Right renal cortex interstitium (tissue), 3 donors: ENCODE data around the gene CNPY3. TPM values are rescaled to one million over a fixed set of nuclear protein-coding genes. Genes with fewer than 3 reads are reported as not detected.
"Not testable (repeated sequence)": the region's sequence is repeated elsewhere in the genome, so short reads cannot be mapped to it uniquely, and the experiment has no call there.

Experiments used
- DNase-seq, 3 donors: peaks; one replicate each; pipeline ENCODE4 v3.0.0-alpha.2; 2013; ENCODE audit warnings: low read depth in 3 of 3, low spot score in 2 of 3
- polyA plus RNA-seq, 3 donors: library from polyadenylated mRNA; unstranded; fragments of 120-200 nt; gene quantifications; one replicate each; pipeline ENCODE4 v1.2.1, GENCODE V29; 2013; ENCODE audit not compliant: insufficient read length in 3 of 3

Gene CNPY3
- polyA plus RNA-seq, 3 donors = 59.3 to 64.7 (median 61.3) TPM

GRCh38 chr6:42914546-42914945, 14.7 kb upstream of the CNPY3 start:
- no peak for DNase-seq

- DNase-seq = no peak
Measured at GRCh38 chr6:42915732-42916131, 13.5 kb upstream of the CNPY3 start, which contains the start of gene PTCRA. Gene PTCRA (plus strand): TSS chr6:42916053. CDS start chr6:42916070, 17 bp downstream.

DNA sequence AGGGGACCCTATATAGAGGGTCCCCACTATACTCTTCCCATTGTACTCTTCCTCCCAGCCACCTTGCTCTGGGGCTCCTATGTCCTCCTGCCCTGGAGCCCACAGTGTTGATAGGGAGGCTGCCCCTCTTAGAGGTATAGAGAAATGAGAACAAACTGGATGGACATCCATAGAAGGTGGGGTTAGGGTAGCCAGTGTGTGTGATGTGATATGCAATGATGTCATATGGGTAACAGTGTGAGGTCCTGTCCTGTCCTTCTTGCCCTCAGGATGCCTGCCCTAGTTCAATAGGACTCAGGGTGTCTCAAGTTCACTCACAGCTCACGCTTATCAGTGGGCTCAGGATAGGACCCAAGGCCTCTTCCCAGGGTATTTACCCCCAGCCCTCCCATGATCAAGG, 13.0 kb upstream of the CNPY3 start:
- DNase-seq = no peak

DNA sequence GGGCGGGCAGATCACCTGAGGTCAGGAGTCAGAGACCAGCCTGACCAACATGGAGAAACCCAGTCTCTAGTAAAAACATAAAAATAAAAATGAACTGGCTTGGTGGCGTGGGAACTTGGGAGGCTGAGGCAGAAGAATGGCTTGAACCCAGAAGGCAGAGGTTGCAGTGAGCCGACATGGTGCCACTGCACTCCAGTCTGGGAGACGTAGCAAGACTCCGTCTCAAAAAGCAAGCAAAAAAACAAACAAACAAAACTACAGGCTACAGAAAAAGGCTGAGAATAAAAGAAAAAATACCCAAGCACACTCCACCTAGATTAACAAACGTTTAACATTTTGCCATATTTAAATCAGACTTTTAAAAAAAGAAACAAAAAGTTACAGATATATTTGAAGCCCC, 7.5 kb upstream of the CNPY3 start:
- DNase-seq = no peak

DNA sequence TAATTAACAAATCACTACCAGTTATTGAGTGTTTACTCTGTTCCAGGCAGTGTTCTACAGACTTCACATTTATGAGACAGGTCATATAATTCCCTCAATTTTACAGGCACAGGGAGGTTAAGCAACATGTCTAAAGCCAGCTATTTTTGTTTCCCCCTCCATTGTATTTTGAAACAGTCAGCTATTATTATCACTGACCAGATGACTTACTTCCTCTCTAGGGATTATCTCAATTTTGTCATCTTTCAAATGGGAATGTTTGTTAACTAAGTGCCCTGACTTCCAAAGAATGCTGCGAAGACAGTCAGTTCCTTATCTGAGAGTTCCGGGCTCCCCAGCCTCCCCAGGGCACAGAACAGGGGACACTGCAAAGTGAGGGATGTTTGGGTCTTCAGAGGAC, 5.6 kb upstream of the CNPY3 start:
- no peak for DNase-seq

GRCh38 chr6:42925248-42925857, 3.9 kb upstream of the CNPY3 start:
- DNase-seq = no peak

- DNase-seq = peak in 1 of 3 donors; percentile 57
Measured at GRCh38 chr6:42929821-42930360, 611 bp downstream of the CNPY3 start.

DNA sequence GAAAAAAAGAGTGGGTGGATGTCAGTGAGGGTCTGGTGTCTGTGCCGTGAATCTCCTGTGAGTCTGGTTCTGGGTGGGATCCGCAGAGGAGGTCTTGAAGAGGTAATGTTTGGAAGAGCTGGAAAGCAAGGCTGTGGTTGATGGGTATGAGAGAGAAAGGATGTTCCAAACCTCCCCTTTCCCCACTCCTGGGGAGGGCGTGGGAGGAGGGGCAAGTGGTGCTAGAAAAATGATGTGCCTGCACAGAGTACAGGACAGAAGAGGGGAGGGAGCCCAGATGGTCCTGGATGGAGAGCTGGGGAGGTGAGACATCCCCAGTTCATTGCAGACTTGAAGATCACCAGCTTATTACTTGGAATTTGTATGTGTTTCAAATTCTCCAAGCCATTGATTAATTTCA, 3.1 kb downstream of the CNPY3 start:
- no peak for DNase-seq

GRCh38 chr6:42933205-42933604, 3.9 kb downstream of the CNPY3 start:
- no peak for DNase-seq

DNA sequence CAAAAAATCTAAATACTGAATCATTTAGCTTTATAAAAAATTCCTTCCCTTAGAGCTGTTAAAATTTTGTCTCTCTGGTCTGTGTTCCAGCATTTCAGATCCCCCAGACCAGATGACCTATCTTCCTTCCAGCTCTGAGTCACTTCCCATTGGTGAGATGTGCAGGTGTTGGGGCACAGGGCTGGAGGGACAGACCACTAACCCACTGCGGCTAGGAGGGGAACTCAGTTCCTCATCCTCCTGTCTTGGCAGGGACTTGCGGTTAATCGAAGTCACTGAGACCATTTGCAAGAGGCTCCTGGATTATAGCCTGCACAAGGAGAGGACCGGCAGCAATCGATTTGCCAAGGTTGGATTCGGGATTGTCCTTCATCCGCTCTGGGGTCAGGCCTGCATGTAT, 6.0 kb downstream of the CNPY3 start:
- no peak for DNase-seq

DNA sequence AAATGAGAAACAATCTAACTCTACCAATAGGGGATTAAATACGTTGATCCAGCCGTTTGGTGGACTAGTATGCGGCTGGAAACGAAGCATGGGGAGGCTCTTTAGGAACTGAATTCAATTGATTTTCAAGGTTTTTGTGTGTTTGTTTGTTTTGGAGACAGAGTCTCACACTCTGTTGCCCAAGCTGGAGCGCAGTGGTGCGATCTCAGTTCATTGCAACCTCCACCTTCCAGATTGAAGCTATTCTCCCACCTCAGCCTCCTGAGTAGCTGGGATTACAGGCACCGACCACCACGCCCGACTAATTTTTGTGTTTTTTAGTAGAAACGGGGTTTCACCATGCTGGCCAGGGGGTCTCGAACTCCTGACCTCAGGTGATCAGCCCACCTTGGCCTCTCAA, 7.1 kb downstream of the CNPY3 start:
- no peak for DNase-seq

DNA sequence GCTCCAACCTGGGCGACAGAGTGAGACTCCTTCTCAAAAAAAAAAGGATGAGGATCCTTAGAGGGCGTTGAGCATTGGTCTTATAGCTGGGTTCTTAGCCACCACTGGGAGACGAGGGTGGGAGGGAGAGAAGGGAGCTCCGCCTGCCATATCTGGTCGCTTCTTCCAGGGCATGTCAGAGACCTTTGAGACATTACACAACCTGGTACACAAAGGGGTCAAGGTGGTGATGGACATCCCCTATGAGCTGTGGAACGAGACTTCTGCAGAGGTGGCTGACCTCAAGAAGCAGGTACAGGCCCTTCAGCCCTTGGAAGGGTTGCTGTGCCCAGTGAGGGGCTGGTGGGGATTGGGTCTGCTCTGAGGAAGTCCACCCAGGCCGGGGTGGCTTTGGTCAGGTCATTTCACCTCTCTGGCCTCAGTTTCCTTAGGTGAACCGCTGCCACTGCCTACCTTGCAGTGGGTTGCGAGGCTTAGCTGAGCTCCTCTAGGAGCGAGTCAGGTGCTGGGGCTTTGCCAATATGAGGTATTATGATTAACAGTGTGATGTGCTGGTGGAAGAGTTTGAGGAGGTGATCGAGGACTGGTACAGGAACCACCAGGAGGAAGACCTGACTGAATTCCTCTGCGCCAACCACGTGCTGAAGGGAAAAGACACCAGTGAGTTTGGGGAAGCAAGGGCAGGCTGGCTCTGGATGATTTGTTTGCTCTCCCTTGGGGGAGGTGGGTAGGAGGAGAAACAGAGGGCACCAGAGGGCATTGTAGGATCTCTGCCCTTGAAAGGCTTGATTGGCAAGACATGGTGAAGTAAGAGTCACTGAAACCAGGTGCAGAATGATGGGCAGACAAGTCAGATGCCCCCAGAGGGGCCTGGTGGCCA, 8.5 kb downstream of the CNPY3 start:
- DNase-seq = no peak

- DNase-seq = no peak
Measured at GRCh38 chr6:42938428-42938796, 9.1 kb downstream of the CNPY3 start.

DNA sequence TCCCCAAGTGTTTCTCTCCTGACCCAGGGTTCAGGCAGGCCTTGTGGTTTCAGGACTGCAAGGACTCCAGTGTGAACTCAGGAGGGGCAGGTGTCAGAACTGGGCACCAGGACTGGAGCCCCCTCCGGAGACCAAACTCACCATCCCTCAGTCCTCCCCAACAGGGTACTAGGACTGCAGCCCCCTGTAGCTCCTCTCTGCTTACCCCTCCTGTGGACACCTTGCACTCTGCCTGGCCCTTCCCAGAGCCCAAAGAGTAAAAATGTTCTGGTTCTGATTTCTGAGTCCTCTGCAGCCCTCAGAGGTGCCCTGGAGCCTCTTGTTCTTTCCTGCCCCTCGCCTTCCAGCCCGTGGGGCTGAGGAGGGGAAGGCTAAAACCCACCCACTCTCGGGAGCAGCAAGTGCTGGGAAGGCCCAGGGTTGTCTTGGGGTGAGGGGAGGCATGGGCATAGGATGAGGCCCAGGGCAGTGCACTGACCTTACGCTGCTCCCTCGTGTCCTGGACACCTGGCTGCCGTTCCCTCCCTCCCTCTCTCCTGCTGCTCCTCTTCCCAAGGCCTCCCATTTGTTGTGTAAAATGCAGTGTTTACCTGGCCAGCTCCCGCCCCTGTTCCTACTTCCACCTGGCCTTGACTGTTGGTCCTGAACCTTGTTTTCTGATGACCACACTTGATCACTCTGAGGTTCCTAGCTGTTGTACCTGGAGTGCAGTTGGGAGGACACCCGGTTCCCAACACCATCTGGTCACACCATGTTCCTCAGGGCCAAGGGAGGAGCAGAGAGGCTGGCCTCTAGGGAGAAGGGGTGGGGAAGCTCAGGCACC, 9.9 kb downstream of the CNPY3 start:
- DNase-seq = no peak

- DNase-seq = no peak
Measured at GRCh38 chr6:42939810-42940167, 10.5 kb downstream of the CNPY3 start.

GRCh38 chr6:42940493-42941045, 11.3 kb downstream of the CNPY3 start:
- DNase-seq = no peak

DNA sequence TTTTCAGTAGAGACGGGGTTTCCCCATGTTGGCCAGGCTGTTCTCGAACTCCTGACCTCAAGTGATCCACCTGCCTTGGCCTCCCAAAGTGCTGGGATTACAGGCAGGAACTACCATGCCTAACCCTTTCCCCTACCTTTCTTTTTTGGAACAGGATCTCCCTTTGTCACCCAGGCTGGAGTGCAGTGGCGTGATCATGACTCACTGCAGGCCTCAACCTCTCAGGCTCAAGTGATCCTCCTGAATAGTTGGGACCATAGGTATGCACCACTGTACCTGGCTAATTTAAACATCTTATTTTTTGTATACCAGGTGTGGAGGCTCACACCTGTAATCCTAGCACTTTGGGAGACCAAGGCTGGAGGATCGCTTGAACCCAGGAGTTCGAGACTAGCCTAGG, 12.1 kb downstream of the CNPY3 start:
- DNase-seq = not testable (repeated sequence)

DNA sequence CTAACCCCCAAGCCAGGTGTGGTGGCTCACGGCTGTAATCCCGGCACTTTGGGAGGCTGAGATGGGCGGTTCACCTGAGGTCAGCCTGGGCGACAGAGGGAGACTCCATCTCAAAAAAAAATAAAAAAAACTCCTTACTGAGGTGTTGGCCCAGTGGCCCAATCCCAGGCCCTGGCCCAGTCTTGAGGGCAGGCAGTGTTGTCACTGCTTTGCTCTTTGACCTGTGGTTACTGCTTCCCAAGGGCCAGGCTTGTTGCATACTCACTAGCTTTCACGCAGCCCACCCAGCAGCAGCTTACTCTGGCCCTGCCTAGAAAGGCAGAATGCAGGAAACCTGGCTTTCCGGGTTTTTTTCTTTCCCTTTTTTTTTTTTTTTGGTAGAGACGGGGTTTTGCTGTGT, 13.2 kb downstream of the CNPY3 start:
- DNase-seq = no peak

DNA sequence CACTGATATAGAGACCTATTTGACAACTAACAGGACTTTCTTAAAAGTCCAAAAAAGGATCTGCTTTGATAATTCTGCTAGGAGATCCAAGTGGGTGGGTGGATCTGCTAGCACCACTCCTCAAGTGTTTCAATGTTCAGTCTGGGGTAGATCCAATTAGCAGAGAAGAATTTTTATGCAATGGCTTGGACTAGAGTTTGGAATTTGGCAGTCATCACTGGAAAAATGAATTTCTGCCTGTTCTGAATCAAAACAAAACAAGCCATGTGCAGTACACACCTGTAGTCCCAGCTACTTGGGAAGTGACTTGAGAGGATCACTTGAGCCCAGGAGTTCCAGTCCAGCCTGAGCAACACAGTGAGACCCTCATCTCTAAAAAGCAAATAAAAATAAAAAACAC, 18.7 kb downstream of the CNPY3 start:
- no peak for DNase-seq

GRCh38 chr6:42952389-42952788, 23.1 kb downstream of the CNPY3 start:
- DNase-seq = no peak

- DNase-seq = not testable (repeated sequence)
Measured at GRCh38 chr6:42954405-42954804, 25.1 kb downstream of the CNPY3 start.
